ENCODE data around the gene SRD5A3.
"Not testable (repeated sequence)": the region's sequence is repeated elsewhere in the genome, so short reads cannot be mapped to it uniquely, and the experiment has no call there.

SRD5A3 gene

GRCh38 chr4:55358668-55359067, 12.6 kb downstream of the SRD5A3 start:
- Histone ChIP-seq H3K4me3 (ENCODE audit: low read depth, low read length) (peak overlapping the region; percentile 61), H3K27me3 (ENCODE audit: insufficient read depth, low read length) (no peaks in the 10 kb centered on the region), H3K27ac (ENCODE audit: low read depth, low read length) (peak overlapping the region; percentile 90), H2AFZ (ENCODE audit: low read length, unreplicated experiment) (peak overlapping the region; percentile 86), H3K4me1 (ENCODE audit: control insufficient read depth, insufficient read depth, low read length, unreplicated experiment) (peaks cover 31% of the 10 kb centered on the region), H3K36me3 (ENCODE audit: insufficient read depth, low read length) (no peaks in the 10 kb centered on the region), H3K79me2 (ENCODE audit: control insufficient read depth, insufficient read depth, low read length, unreplicated experiment) (no peaks in the 10 kb centered on the region)

GRCh38 chr4:55359397-55359916, 13.4 kb downstream of the SRD5A3 start:
- peak overlapping the region; percentile 90 for H3K27ac ChIP-seq (ENCODE audit: low read depth, low read length)
- peak overlapping the region; percentile 61 for H3K4me3 ChIP-seq (ENCODE audit: low read depth, low read length)
- H3K79me2 ChIP-seq (ENCODE audit: control insufficient read depth, insufficient read depth, low read length, unreplicated experiment), result no peaks in the 10 kb centered on the region
- H3K36me3 ChIP-seq (ENCODE audit: insufficient read depth, low read length), result no peaks in the 10 kb centered on the region
- H3K27me3 ChIP-seq (ENCODE audit: insufficient read depth, low read length), result no peaks in the 10 kb centered on the region
- peak overlapping the region; percentile 86 for H2AFZ ChIP-seq (ENCODE audit: low read length, unreplicated experiment)
- peaks cover 31% of the 10 kb centered on the region for H3K4me1 ChIP-seq (ENCODE audit: control insufficient read depth, insufficient read depth, low read length, unreplicated experiment)

GRCh38 chr4:55362938-55363337, 16.9 kb downstream of the SRD5A3 start:
- not testable (repeated sequence) for H3K27ac ChIP-seq (ENCODE audit: low read depth, low read length); H3K36me3 ChIP-seq (ENCODE audit: insufficient read depth, low read length); H2AFZ ChIP-seq (ENCODE audit: low read length, unreplicated experiment); H3K4me3 ChIP-seq (ENCODE audit: low read depth, low read length); H3K27me3 ChIP-seq (ENCODE audit: insufficient read depth, low read length); H3K79me2 ChIP-seq (ENCODE audit: control insufficient read depth, insufficient read depth, low read length, unreplicated experiment)
- peaks cover 17% of the 10 kb centered on the region for H3K4me1 ChIP-seq (ENCODE audit: control insufficient read depth, insufficient read depth, low read length, unreplicated experiment)

GRCh38 chr4:55363691-55364351, 17.8 kb downstream of the SRD5A3 start:
- peaks cover 5% of the 10 kb centered on the region; the same call in 1 of the 2 replicates for H3K36me3 ChIP-seq (ENCODE audit: insufficient read depth, low read length)
- no peaks in the 10 kb centered on the region for H3K27me3 ChIP-seq (ENCODE audit: insufficient read depth, low read length)
- H3K27ac ChIP-seq (ENCODE audit: low read depth, low read length), result no peak overlapping the region
- no peak overlapping the region for H3K4me3 ChIP-seq (ENCODE audit: low read depth, low read length)
- H3K4me1 ChIP-seq (ENCODE audit: control insufficient read depth, insufficient read depth, low read length, unreplicated experiment), result peaks cover 9% of the 10 kb centered on the region
- H2AFZ ChIP-seq (ENCODE audit: low read length, unreplicated experiment), result no peak overlapping the region
- no peaks in the 10 kb centered on the region for H3K79me2 ChIP-seq (ENCODE audit: control insufficient read depth, insufficient read depth, low read length, unreplicated experiment)

GRCh38 chr4:55364691-55365344, 18.8 kb downstream of the SRD5A3 start:
- no peaks in the 10 kb centered on the region for H3K4me1 ChIP-seq (ENCODE audit: control insufficient read depth, insufficient read depth, low read length, unreplicated experiment)
- no peak overlapping the region for H3K4me3 ChIP-seq (ENCODE audit: low read depth, low read length)
- H3K36me3 ChIP-seq (ENCODE audit: insufficient read depth, low read length), result peaks cover 5% of the 10 kb centered on the region; the same call in 1 of the 2 replicates
- H3K79me2 ChIP-seq (ENCODE audit: control insufficient read depth, insufficient read depth, low read length, unreplicated experiment), result no peaks in the 10 kb centered on the region
- no peak overlapping the region for H3K27ac ChIP-seq (ENCODE audit: low read depth, low read length)
- no peaks in the 10 kb centered on the region for H3K27me3 ChIP-seq (ENCODE audit: insufficient read depth, low read length)
- no peak overlapping the region for H2AFZ ChIP-seq (ENCODE audit: low read length, unreplicated experiment)

- Histone ChIP-seq H3K79me2 (ENCODE audit: control insufficient read depth, insufficient read depth, low read length, unreplicated experiment) (no peaks in the 10 kb centered on the region), H3K4me1 (ENCODE audit: control insufficient read depth, insufficient read depth, low read length, unreplicated experiment) (no peaks in the 10 kb centered on the region), H3K27me3 (ENCODE audit: insufficient read depth, low read length) (no peaks in the 10 kb centered on the region), H3K36me3 (ENCODE audit: insufficient read depth, low read length) (peaks cover 5% of the 10 kb centered on the region; the same call in 1 of the 2 replicates), H3K4me3 (ENCODE audit: low read depth, low read length) (no peak overlapping the region), H3K27ac (ENCODE audit: low read depth, low read length) (no peak overlapping the region), H2AFZ (ENCODE audit: low read length, unreplicated experiment) (no peak overlapping the region)
Observed at GRCh38 chr4:55365345-55365728, 19.3 kb downstream of the SRD5A3 start.

- Histone ChIP-seq H3K27ac (ENCODE audit: low read depth, low read length) (no peak overlapping the region), H3K79me2 (ENCODE audit: control insufficient read depth, insufficient read depth, low read length, unreplicated experiment) (no peaks in the 10 kb centered on the region), H3K36me3 (ENCODE audit: insufficient read depth, low read length) (peaks cover 5% of the 10 kb centered on the region; the same call in 1 of the 2 replicates), H2AFZ (ENCODE audit: low read length, unreplicated experiment) (no peak overlapping the region), H3K4me3 (ENCODE audit: low read depth, low read length) (no peak overlapping the region), H3K4me1 (ENCODE audit: control insufficient read depth, insufficient read depth, low read length, unreplicated experiment) (no peaks in the 10 kb centered on the region), H3K27me3 (ENCODE audit: insufficient read depth, low read length) (no peaks in the 10 kb centered on the region)
Observed at GRCh38 chr4:55366621-55367020, 20.6 kb downstream of the SRD5A3 start.

GRCh38 chr4:55367084-55367722, 21.2 kb downstream of the SRD5A3 start:
- Histone ChIP-seq H3K4me3 (ENCODE audit: low read depth, low read length) (no peak overlapping the region), H3K36me3 (ENCODE audit: insufficient read depth, low read length) (peaks cover 5% of the 10 kb centered on the region; the same call in 1 of the 2 replicates), H2AFZ (ENCODE audit: low read length, unreplicated experiment) (no peak overlapping the region), H3K79me2 (ENCODE audit: control insufficient read depth, insufficient read depth, low read length, unreplicated experiment) (no peaks in the 10 kb centered on the region), H3K27me3 (ENCODE audit: insufficient read depth, low read length) (no peaks in the 10 kb centered on the region), H3K27ac (ENCODE audit: low read depth, low read length) (no peak overlapping the region), H3K4me1 (ENCODE audit: control insufficient read depth, insufficient read depth, low read length, unreplicated experiment) (no peaks in the 10 kb centered on the region)

GRCh38 chr4:55369968-55370367, 23.9 kb downstream of the SRD5A3 start:
- H3K4me3 ChIP-seq (ENCODE audit: low read depth, low read length), result no peak overlapping the region
- no peaks in the 10 kb centered on the region for H3K79me2 ChIP-seq (ENCODE audit: control insufficient read depth, insufficient read depth, low read length, unreplicated experiment)
- no peaks in the 10 kb centered on the region for H3K27me3 ChIP-seq (ENCODE audit: insufficient read depth, low read length)
- no peaks in the 10 kb centered on the region for H3K4me1 ChIP-seq (ENCODE audit: control insufficient read depth, insufficient read depth, low read length, unreplicated experiment)
- H3K36me3 ChIP-seq (ENCODE audit: insufficient read depth, low read length), result peaks cover 5% of the 10 kb centered on the region; the same call in 1 of the 2 replicates
- H3K27ac ChIP-seq (ENCODE audit: low read depth, low read length), result no peak overlapping the region
- H2AFZ ChIP-seq (ENCODE audit: low read length, unreplicated experiment), result no peak overlapping the region

- Histone ChIP-seq H3K79me2 (ENCODE audit: control insufficient read depth, insufficient read depth, low read length, unreplicated experiment) (no peaks in the 10 kb centered on the region), H3K36me3 (ENCODE audit: insufficient read depth, low read length) (peaks cover 5% of the 10 kb centered on the region; the same call in 1 of the 2 replicates), H3K4me1 (ENCODE audit: control insufficient read depth, insufficient read depth, low read length, unreplicated experiment) (no peaks in the 10 kb centered on the region), H3K27ac (ENCODE audit: low read depth, low read length) (no peak overlapping the region), H3K27me3 (ENCODE audit: insufficient read depth, low read length) (no peaks in the 10 kb centered on the region), H2AFZ (ENCODE audit: low read length, unreplicated experiment) (no peak overlapping the region), H3K4me3 (ENCODE audit: low read depth, low read length) (no peak overlapping the region)
Observed at GRCh38 chr4:55372259-55372658, 26.2 kb downstream of the SRD5A3 start.

Measured in ACC112 (cell line).